ENCODE results near the gene CSK. TPM values are rescaled to one million over a fixed set of nuclear protein-coding genes. Genes with fewer than 3 reads are reported as not detected.

The CSK gene
- total RNA-seq, 1 donor, result 28.1 TPM

- H3K4me3 ChIP-seq (ENCODE audit: low read depth, low read length), result no peak overlapping the region
- DNase-seq (ENCODE audit: low read depth), result no peak
- TF ChIP-seq CTCF (IDR thresholded peaks at IDR 0.05; ENCODE audit: insufficient read depth, low read length), result no peak
Measured at GRCh38 chr15:74823324-74823723, 41.4 kb downstream of the CSK start.

GRCh38 chr15:74824976-74825375, 43.1 kb downstream of the CSK start:
- no peak for TF ChIP-seq CTCF (IDR thresholded peaks at IDR 0.05; ENCODE audit: insufficient read depth, low read length)
- DNase-seq (ENCODE audit: low read depth), result no peak
- no peak overlapping the region for H3K4me3 ChIP-seq (ENCODE audit: low read depth, low read length)

GRCh38 chr15:74825866-74826265, 44.0 kb downstream of the CSK start:
- no peak for TF ChIP-seq CTCF (IDR thresholded peaks at IDR 0.05; ENCODE audit: insufficient read depth, low read length)
- no peak overlapping the region for H3K4me3 ChIP-seq (ENCODE audit: low read depth, low read length)
- DNase-seq (ENCODE audit: low read depth), result no peak

GRCh38 chr15:74826364-74826819, 44.5 kb downstream of the CSK start, which contains the start of gene CPLX3:
CPLX3 (plus strand) TSS chr15:74826627; CDS start chr15:74826704, 77 bp downstream.
- H3K4me3 ChIP-seq (ENCODE audit: low read depth, low read length), result no peak within 1 kb of the TSS
- no peak for DNase-seq (ENCODE audit: low read depth)

GRCh38 chr15:74826921-74827320, 45.0 kb downstream of the CSK start:
- no peak overlapping the region for H3K4me3 ChIP-seq (ENCODE audit: low read depth, low read length)
- no peak for DNase-seq (ENCODE audit: low read depth)
- TF ChIP-seq CTCF (IDR thresholded peaks at IDR 0.05; ENCODE audit: insufficient read depth, low read length), result no peak

More at GRCh38 chr15:74826364-74826819, 44.5 kb downstream of the CSK start, which contains the start of gene CPLX3:
- TF ChIP-seq CTCF (IDR thresholded peaks at IDR 0.05; ENCODE audit: insufficient read depth, low read length), result no peak

- TF ChIP-seq CTCF (IDR thresholded peaks at IDR 0.05; ENCODE audit: insufficient read depth, low read length), result no peak
- no peak for DNase-seq (ENCODE audit: low read depth)
- no peak overlapping the region for H3K4me3 ChIP-seq (ENCODE audit: low read depth, low read length)
Measured at GRCh38 chr15:74827614-74828013, 45.7 kb downstream of the CSK start.

- H3K4me3 ChIP-seq (ENCODE audit: low read depth, low read length), result no peak overlapping the region
- no peak for TF ChIP-seq CTCF (IDR thresholded peaks at IDR 0.05; ENCODE audit: insufficient read depth, low read length)
- no peak for DNase-seq (ENCODE audit: low read depth)
Measured at GRCh38 chr15:74828835-74829234, 47.0 kb downstream of the CSK start.

Measured in fibroblast of the aortic adventitia (primary cell).